T-helper 1 cell treated with Interleukin-12 subunit alpha and Interleukin-12 subunit beta and Interleukin-4 antibody, amounts not matched to agents 30 ng/mL and 1 ng/mL, for 36 hours (primary cell): ENCODE measurements around the gene DLG5. TPM values are rescaled to one million over a fixed set of nuclear protein-coding genes. Genes with fewer than 3 reads are reported as not detected.

Source experiments
- intact Hi-C: fragments of 100-400 bp; cut with micrococcal nuclease; formaldehyde crosslinking; loops from one replicate; pipeline ENCODE4 v1.15.1; 2024
- total RNA-seq: library from RNA; stranded (reverse); gene quantifications from 2 replicates; pipeline ENCODE4 v1.2.3, GENCODE V29; 2022

DLG5 gene
- total RNA-seq, 1 donor from 2014 or later = 5.6 TPM

DNA sequence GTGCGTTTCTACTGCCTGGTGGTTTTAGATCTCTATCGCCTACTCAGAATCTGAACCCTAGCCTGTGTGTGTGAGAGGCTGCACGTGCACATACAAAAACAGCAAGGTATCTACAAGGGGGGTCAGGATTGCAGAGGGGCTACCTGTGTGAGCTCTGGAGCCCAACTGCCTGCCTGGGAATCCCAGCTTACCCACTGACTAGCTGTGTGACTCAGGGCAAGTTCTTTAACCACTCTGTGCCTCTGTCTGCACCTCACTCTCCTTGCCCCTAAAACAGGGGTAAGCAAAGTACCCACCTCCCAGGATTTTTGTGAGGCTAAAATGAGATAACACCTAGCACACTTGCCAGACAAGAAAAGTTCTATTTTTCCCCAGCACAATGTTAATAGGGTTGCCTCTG, 32.5 kb downstream of the DLG5 start:
- intact Hi-C loops = no loop called here

DNA sequence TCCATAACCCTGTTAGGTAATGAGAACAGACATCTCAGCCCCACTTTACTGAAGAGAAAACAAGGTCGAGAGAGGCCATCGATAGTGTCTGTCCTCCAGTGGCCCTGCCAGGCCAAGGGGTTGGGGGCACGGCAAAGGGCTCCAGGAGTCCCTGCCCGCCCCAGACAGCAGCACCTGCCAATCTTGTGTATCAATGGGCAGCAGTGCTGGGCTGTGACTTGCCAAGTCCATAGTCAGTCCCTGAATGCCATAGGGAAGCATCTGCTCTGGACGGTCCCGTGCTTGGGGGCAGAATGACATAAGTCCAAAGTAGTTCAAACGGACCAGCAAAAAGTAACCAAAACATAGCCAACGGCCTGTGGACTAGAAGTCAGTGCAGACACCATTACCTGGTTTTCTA, 33.2 kb downstream of the DLG5 start:
- intact Hi-C loops = no loop called here

DNA sequence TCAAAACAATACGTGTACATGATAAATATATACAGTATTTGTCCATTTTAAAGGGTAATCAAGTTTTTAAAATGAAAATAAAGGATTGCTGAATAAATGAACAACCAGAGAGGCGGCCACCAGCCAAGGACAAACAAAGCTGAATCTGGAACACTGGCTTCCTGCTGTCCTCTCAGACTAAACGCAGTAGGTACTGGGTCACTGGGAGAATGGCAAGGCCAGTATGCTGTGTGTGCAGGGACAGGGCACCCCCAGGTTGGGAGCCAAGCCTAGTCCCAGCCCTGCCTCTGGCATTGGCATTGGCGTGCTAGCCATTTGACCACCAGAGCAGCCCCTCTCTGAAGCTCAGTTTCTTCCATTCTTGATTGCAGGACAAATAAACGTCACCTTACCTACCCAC, 33.8 kb downstream of the DLG5 start:
- intact Hi-C loops = no loop called here

DNA sequence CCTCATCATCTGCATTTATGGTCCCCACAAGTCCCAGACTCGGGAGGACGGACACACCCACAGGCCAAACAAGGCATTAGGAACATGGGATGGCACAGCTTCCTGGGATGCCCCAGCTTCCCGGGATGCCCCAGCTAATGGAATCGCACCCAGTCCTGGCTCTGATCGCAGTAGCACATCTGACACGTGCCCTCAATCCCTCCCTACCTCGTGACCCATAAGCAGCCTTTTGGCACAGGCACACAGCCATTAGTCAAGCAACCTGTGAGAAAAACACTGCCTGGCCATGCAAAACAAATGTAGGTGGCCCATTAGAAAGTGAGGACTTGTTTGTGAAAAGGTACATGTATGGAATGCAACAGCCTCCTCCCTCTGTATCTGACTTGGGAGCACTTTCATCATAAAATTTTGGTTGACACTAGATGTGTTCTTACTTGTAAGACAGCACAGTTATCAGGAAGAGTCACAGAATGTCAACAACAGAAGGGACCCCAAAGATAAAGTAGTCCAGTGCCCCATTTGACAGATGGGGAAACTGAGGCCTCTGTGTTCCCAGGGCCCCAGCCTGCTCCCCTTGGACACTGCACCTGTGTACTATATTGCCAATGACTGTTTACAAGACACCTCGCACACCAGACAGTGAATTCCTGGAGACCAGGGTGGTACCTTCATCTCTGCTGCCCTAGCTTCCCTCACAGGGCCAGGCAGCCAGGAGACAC, 34.4 kb downstream of the DLG5 start:
- intact Hi-C loops = no loop called here

DNA sequence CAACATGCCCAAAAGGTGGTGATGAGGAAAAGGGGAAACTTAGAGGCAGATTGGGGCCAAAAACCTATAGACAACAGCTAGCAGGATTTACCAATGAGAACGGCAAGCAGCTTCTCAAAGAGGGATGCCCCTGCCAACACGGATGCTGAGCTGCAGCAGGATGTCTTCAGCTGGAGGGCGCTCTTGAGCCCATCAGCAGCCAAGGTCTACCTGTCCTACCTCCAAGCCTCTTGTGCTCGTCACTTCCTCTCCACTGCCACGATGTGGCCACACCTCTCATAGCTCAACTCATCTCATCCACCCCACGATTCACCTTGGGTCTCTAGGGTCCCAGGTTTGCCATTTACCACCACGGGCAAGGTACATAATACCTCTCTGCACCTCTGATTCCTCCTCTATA, 36.5 kb downstream of the DLG5 start:
- intact Hi-C loops = no loop called here

DNA sequence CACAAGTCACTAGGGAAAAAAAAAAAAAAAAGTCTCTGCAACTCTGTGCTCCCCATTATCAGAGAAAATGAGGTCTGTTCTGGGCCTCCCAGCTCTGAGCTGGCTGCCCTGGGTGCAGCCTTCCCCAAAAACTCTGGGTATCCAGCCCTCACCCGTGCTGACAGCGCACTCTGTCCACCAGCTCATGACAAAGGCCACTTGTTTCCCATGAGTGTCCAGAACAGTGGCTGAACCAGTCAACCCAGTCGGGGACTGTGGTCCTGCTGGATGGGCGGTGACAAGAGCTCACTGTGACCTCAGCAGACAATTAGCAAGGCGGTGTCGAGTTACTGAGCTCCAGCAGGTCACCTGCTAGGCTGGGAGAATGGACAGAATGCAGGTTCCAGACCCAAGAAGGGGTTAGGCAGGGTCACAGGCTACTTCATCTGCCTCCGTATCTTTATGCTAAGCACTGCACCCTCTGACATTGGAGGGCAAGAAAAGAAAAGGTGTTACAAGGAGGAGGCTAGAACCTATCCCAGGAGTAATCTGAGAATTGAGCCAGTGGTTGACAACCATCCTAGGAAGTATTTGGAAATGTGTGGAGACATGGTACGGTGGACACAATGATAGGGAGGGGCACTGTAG, 37.2 kb downstream of the DLG5 start:
- intact Hi-C loops = no loop called here

DNA sequence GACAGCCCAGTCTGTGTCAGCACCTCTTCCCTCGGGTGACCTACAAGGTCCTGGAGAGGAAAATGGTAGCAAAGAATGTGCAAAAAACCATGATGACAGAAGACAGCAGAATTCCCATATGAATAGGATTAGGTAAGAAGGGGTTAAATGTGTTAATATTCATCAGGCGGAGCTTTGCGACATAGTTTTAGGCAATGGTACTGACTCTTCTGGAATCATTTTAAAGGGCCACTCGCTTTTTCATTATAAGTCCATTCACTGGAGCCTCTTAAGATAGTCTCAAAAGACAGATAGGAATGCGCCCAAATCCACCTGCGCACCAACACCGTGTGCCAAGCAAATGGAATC, 38.2 kb downstream of the DLG5 start:
- intact Hi-C loops = no loop called here

DNA sequence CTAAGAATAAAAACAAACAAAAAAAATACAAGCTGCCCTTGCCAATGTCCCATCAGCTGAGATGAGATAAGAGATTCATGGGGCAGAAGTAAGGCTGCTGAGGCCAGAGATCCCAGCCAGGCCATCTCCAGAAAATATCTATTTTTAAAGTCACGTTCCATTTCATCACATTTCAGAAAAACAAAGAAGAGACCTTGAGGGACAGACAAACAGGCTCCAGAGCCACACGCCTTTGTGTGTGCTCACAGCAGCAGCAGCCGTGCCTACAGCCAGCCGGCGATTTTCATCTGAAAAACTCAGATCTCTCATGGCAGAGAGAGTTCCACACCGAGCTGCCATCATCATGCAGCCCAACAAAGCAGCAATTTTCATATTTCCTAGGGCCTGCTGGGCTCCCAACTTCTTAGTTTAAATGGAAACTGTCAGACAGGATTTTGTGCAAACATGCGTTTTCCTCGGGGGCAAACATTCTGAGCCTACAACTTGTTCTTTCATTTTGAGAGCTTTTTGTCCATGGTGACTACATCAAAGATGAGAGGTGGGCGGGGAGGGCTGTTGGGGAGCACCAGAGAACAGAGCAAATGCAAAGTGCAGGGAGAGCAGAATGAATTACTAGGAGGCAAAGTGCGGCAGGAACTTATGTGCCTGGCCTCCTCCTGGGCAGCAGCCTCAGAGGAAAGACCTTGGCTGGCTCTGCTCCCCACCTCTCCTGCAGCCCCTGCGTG, 38.8 kb downstream of the DLG5 start:
- intact Hi-C loops = no loop called here

DNA sequence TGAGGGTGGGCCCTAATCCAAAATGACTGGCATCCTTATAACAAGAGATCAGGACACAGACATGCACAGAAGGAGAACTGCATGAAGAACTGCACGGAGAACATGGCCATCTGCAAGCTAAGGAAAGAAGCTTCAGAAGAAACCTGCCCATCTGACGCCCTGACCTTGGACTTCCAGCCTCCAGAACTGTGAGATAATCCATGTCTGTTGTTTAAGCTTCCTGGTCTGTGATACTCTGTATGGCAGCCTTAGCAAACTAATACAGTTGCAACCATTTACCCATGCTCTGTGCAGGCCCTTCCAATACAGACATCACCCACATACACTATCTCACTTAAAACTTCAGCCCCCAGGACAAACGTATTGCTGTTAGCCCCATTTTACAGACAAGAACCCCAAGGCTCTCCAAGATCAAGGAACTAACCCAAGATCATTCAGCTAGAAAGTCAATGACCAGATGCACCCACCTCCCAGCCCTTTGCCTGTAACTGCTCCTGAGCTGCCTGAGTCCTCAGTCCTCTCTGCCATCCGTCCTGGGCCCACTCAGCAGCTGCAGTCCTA, 39.7 kb downstream of the DLG5 start:
- intact Hi-C loops = no loop called here

DNA sequence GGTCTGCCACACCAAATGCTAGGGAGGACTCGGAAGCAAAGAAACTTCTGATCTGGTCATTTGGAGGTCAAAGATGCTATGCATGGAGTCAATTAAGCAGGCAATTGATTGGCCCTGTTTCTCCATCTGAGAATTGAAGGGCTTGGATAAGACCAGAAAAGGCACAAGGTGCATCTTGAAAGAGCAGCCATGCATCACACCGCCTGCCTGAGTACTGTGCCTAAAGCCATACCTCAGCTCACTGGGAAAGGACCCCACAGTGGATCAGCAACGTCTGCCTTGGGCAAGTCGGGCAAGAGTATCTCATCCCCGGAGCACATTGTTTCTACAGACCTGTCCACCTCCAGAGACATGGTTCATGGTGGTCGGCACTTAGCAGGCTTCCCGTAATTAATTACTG, 42.4 kb downstream of the DLG5 start:
- intact Hi-C loops = no loop called here

DNA sequence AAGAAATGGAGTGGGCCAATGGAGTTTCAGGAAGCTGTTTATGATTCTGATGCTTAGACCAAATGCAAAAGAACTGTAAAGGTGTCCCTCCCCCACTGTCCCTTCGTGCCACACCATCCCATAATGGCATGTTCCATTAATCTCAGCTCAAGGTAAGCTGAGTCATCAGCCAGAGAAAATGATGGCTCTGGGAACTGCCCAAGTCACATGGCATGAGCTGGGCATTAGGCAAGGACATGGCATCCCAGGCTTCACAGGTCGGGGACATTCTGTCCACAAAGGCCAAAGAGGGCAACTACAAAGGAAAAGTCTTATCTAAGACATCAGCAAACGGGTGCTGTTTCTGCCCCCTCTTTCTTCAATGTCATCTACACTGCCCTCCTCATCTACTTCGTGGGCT, 44.9 kb downstream of the DLG5 start:
- intact Hi-C loops = no loop called here

DNA sequence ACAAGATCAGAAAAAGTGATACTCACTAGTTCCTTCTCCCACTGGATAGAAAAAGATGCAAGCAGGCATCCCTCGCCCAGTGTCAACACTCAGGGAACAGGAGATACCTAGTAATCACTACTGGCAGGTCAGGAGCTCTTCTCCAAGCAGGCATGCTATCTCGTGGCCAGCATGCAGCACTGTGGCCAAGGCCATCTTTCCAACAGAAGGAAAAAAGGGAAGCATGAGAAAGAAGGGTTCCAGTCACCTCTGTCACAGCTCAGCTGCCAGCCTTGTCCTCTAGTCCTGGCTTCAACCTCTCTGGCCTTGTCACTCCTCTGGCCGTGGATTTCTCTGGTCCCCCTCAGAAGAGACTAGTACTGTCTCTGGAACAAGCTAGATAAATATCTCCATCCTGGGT, 45.3 kb downstream of the DLG5 start:
- intact Hi-C loops = no loop called here

DNA sequence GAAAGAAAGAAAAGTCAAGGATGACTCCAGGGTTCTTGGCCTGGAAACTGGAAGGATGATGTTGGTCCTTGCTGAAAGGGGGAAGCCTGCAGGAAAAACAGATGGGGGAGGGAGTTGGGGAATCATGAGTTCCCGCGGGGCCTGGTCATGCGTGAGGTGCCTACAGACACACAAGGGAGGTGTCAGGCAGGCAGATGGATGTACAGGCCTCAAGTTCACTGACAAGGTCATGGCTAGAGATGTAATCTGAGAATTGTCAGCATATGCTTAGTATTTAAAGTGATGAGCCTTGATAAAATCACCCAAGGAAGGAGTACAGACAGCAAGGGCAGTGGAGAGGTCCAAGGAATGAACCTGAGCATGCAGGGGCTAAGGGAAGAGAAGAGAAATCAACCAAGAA, 46.8 kb downstream of the DLG5 start:
- intact Hi-C loops = no loop called here

DNA sequence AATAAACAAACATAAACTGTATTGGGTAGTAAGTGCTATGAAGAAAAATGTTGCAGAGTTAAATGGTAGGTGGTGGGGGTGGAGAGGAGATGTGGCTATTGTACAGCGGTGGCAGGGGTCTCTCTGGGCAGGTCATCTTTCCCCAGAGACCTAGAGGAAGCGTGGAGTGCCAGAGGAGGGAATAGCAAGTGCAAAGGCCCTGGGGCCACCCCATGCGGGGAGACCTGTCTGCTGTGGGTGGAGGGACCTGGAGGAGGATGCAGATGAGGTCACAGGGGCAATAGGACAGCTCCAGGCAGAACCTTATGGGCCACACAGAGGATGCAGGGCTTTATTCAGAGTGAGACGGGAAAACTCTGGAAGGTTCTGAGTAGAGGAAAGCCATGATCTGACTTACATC, 47.5 kb downstream of the DLG5 start:
- intact Hi-C loops = no loop called here

DNA sequence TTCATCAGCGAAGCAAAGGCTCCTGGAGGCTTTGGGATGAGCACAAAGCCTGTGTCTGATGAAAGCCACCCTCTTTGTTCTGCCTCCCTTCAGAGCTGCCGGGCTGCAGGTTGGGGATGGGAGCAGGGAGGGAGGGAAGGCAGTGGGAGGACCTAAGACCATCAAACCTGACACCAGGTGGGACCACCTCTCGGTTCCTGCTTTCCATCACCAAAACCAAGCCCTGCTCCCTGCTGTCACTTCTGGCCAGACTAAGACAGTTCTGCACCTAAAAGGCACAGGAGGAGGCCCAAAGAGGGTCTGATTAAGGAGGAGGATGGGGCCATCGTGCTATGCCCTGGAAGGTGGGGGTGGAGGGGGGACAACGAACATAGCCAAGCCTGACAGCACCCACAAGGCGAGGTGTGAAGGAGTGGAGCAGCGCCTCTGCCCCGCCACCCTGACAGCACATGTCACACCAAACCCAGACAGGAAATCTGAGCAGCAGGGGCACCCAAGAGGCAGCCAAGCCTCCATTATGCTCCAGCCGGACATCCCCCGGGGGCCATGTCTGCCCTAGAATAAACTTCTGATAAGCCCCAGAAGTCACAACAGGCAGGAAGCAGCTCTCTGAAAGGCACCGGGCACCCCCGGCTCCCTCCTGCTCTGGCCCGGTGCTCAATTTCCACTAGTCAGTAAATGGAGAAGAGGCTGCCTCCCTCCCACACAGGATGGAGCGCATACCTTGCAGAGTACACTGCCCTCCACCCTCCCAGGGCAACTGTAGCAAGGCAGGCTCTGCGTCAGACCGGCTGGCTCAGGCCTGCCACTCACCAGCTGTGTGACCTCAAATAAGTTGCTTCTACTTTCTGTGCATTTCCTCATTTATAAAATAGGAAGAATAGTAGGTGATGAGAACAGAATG, 48.9 kb downstream of the DLG5 start:
- intact Hi-C loops = no loop called here

DNA sequence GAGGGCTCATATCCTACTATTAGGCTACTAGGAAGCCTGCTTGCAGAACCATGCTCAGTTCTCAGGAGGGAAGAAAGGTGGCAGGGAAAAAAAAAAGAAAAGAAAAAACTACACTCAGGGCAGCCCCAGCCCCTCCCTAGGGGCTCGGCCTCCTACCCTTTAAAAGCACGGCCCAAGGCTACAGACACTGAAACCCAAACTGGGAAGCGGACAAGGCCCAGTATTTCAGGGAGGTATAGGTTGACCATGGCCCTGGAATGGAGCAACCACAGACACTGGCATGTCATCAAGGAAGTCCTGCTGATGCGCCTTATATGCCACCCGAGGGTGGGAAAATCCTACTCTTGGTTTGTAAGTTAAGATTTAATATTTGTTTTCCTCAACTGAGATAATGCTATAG, 50.8 kb downstream of the DLG5 start:
- intact Hi-C loops = no loop called here

DNA sequence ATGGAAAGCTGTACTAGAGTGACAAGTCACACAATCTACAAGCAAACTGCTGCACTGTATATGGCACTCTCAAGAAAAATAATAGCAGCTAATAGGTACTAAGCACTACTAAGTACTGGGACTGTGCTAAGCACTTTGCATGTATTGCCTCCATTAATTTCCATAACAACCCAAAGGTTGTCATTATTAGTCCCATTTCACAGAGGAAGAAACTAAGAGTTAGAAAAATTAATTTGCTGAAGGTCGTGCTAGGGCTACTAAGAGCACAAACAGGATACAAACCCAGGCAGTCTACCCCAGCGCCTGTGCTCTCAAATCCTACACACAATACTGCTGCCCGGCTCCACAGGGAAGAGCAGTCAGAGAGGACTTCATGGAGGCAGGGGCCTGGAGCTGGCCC, 51.7 kb downstream of the DLG5 start:
- intact Hi-C loops = no loop called here

DNA sequence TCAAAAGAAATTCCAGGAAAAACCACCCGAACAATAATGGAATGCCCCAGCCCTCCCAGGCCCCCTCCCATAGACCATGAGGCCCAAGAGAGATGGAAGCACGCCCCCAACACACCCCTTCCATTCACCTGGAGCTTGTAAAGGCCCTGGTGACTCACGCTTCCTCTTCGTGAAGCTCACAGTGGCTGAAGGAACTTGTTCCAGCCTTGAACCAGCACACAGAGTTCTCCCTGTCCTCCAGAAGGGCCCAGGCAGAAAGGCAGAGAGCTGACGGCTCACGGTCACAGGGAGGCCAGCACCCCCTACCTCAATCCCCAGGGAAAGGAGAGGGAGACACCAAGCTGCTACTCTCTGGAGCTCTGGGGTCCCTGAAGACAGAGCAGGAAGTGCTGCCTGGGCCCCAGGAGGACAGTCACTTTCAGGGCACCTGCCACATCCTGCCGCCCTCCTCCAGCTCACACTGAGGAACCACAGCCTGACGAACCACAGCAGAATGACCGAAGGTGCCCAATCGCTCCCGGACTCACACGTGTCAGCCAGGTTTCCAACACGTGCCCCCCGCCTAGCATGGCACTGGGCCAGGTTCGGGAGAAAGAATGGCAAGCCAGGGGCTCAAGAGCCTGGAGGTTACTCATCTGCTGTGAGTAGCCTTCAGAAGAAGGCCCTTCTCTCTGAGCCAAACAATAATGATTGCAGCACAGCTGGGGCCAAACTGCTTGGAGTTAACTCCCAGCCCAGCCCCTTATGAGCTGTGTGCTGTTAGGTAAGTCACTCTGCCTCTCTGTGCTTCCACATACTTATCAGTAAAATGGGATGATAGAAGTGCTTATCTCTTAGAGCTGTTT, 52.8 kb downstream of the DLG5 start:
- intact Hi-C loops = no loop called here

DNA sequence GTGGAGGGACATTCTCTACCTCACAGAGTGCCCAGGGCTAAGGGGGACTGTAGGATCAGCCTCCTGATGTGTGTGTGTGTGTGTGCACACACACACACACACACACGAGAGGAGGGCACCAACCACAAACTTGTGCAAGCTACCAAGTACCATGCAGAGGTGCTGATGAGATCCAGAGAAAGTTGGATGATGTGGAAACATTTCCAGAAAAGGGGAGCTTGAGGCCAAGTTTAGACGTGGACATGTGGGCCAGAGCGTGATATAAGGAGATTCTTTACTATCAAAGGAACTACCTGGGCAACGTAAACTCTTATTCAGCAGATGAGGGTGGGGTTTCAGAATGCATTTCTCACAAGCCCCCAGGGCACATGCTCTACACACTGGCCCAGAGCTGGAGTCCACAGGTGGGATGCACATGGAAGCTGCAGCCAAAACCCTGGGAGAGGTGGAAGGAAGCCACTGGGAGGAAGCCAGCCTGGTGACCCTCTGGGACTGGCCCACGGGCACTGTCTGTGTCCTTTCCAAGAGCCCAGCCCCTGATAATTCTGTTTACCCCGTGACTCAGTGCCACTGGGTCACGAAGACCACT, 53.5 kb downstream of the DLG5 start:
- intact Hi-C loops = no loop called here
